Retinal pigment epithelial cell (primary cell): ENCODE data around the gene SDK1.

Source experiments
- DNase-seq: peaks from one replicate; pipeline ENCODE4 v3.0.0-alpha.2; 2010; ENCODE audit warnings: low read depth
- H3K4me3 ChIP-seq: 2 replicates; pipeline ENCODE4 v1.5.1; 2011; ENCODE audit warnings: mild to moderate bottlenecking, low read length, control low read depth, moderate library complexity
- TF ChIP-seq, protein P1 (sequence below): conservative IDR thresholded peaks from 2 replicates; pipeline ENCODE4 v1.5.1; 2011; ENCODE audit warnings: low read depth, low read length, control low read depth, inconsistent platforms

Gene SDK1

GRCh38 chr7:3301831-3302618 lies 973 bp downstream of the SDK1 start:
- peak overlapping the region; percentile 55 for H3K4me3 ChIP-seq
- TF ChIP-seq, protein P1, sequence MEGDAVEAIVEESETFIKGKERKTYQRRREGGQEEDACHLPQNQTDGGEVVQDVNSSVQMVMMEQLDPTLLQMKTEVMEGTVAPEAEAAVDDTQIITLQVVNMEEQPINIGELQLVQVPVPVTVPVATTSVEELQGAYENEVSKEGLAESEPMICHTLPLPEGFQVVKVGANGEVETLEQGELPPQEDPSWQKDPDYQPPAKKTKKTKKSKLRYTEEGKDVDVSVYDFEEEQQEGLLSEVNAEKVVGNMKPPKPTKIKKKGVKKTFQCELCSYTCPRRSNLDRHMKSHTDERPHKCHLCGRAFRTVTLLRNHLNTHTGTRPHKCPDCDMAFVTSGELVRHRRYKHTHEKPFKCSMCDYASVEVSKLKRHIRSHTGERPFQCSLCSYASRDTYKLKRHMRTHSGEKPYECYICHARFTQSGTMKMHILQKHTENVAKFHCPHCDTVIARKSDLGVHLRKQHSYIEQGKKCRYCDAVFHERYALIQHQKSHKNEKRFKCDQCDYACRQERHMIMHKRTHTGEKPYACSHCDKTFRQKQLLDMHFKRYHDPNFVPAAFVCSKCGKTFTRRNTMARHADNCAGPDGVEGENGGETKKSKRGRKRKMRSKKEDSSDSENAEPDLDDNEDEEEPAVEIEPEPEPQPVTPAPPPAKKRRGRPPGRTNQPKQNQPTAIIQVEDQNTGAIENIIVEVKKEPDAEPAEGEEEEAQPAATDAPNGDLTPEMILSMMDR: peak; percentile 44
- no peak for DNase-seq

GRCh38 chr7:3302681-3303320 lies 1.7 kb downstream of the SDK1 start:
- TF ChIP-seq, protein P1: no peak
- no peak overlapping the region for H3K4me3 ChIP-seq

DNA sequence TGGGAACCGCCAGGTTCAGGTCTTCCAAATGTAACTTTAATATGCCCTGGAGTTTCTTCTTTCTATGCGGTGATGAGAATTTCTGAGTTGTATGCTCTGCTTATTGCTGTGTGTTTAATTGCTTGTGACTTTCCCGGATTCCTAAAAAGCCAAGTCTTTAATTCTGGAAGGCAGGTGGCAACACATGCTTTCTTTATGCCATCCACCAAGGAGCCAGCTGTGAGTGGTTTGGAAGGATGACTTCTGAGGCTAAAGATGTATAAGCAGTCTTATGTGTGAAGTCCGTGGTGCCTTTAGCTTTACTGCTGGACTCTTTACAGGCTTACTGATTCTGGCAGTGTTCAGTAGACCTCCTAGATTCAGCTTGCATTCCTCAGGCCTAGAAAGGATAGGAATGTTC lies 3.1 kb downstream of the SDK1 start:
- no peak for DNase-seq
- no peak overlapping the region for H3K4me3 ChIP-seq
- TF ChIP-seq, protein P1: no peak

More at GRCh38 chr7:3302681-3303320, 1.7 kb downstream of the SDK1 start:
- DNase-seq: no peak

GRCh38 chr7:3307435-3307834 lies 6.4 kb downstream of the SDK1 start:
- H3K4me3 ChIP-seq: no peak overlapping the region
- TF ChIP-seq, protein P1: no peak
- DNase-seq: no peak

- TF ChIP-seq, protein P1: peak; percentile 15
- no peak overlapping the region for H3K4me3 ChIP-seq
- DNase-seq: no peak
Observed at GRCh38 chr7:3309140-3309539, 8.1 kb downstream of the SDK1 start.

DNA sequence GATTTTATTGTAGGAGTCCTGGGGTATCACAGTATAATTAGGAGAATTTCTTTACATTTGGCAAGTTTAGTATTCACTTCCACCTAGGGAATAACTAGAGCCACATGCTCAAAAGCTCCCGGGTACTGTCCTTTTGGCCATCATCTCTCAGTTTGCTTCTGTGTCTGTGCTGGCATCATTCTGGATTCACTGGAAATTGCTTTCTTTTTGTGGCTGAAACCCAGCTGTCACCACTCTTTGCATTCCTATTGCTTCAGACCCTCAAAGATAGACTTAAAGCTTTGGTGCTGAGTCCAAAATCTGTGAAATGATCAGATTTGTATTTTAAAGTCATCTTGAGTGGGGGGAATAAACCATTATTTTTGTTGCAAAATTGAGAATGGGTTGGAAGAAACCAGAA lies 8.9 kb downstream of the SDK1 start:
- H3K4me3 ChIP-seq: no peak overlapping the region
- no peak for DNase-seq
- TF ChIP-seq, protein P1: no peak

- H3K4me3 ChIP-seq: no peak overlapping the region
- TF ChIP-seq, protein P1: no peak
- no peak for DNase-seq
Observed at GRCh38 chr7:3310884-3311283, 9.8 kb downstream of the SDK1 start.
